Epithelial cell of proximal tubule (primary cell): ENCODE measurements around the gene MED13. TPM values are rescaled to one million over a fixed set of nuclear protein-coding genes. Genes with fewer than 3 reads are reported as not detected.
"Not testable (repeated sequence)": the region's sequence is repeated elsewhere in the genome, so short reads cannot be mapped to it uniquely, and the experiment has no call there.

ENCODE experiments used
- DNase-seq: peaks from one replicate; pipeline ENCODE4 v3.0.0-alpha.2; 2011; ENCODE audit warnings: low read depth
- H3K4me3 ChIP-seq: 2 replicates; pipeline ENCODE4 v1.5.1; 2011; ENCODE audit warnings: low read depth, mild to moderate bottlenecking, low read length
- total RNA-seq: library from RNA; depleted of rRNA; stranded (reverse); fragments of >200 nt; gene quantifications from 2 replicates; pipeline ENCODE4 v1.2.3, GENCODE V29; 2015
- TF ChIP-seq, protein P1 (sequence below): conservative IDR thresholded peaks from 2 replicates; pipeline ENCODE4 v1.5.1; 2012; ENCODE audit warnings: low read depth, mild to moderate bottlenecking, low read length

MED13 gene
- total RNA-seq, 1 donor from 2014 or later = 21.1 TPM

DNA sequence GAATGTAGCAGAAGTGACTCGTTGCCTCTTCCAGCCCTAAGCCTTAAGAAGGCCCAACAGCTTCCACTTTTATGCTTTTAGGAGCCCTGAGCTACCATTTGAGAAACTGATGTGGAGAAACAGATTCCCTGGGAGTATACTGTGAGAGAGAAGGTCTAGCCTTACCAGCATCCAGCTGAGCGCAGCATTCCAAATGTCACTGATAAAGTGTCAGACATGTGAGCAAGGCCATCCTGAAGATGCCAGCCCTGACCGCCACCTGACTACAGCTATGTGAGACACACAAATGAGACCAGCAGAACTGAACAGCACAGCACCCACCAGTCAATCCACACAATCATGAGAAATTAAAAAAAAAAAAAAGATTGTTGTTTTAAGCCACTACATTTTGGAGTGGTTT is 18.6 kb upstream of the MED13 start:
- H3K4me3 ChIP-seq = no peak overlapping the region
- TF ChIP-seq, protein P1, sequence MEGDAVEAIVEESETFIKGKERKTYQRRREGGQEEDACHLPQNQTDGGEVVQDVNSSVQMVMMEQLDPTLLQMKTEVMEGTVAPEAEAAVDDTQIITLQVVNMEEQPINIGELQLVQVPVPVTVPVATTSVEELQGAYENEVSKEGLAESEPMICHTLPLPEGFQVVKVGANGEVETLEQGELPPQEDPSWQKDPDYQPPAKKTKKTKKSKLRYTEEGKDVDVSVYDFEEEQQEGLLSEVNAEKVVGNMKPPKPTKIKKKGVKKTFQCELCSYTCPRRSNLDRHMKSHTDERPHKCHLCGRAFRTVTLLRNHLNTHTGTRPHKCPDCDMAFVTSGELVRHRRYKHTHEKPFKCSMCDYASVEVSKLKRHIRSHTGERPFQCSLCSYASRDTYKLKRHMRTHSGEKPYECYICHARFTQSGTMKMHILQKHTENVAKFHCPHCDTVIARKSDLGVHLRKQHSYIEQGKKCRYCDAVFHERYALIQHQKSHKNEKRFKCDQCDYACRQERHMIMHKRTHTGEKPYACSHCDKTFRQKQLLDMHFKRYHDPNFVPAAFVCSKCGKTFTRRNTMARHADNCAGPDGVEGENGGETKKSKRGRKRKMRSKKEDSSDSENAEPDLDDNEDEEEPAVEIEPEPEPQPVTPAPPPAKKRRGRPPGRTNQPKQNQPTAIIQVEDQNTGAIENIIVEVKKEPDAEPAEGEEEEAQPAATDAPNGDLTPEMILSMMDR = no peak
- DNase-seq = no peak

DNA sequence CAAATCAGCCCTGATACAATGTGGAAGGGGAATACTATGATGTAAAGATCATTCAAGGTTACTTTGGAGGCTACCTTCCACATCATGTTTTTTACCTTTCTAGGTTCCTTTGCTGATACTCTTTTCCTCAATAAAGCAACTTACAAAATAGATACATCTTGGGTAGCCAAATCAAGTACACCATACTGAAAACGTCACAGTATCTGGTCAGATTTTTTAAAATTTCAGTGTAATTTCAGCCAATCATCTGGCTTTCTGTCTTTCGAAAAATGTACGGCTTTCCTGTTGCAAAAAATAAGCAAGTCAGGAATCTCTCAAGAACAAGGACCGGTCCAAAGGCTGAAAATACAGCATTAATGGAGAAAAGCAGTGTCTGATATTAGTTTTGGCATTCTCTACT is 15.6 kb upstream of the MED13 start:
- no peak for DNase-seq
- TF ChIP-seq, protein P1 = no peak
- H3K4me3 ChIP-seq = no peak overlapping the region

- no peak for DNase-seq
- TF ChIP-seq, protein P1 = no peak
- no peak overlapping the region for H3K4me3 ChIP-seq
These were observed 12.9 kb upstream of the MED13 start for GRCh38 chr17:62078009-62078408.

GRCh38 chr17:62076864-62077788 is 12.0 kb upstream of the MED13 start:
- no peak overlapping the region for H3K4me3 ChIP-seq
- no peak for DNase-seq
- TF ChIP-seq, protein P1 = no peak

DNA sequence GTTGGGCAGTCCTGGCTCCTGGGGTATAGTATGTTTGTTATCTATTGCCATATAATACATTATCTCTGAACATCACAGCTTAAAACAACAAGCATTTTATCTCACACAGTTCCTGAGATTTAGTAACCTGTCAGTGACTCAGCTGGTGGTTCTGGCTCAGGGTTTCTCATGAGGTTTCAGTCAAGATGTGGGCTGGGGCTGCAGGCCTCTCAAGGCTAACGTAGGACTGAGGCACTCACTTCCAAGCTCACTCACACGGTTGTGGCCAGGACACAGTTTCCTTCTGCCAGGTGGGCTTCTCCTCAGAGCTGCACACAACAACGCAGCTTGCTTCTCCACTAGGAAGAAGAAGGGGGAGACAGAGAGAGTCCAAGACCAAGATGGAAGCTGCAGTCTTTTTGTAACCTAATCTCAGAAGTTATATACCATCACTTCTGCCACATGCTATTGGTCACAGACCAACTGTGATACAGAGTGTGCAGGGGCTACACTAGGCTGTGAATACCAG is 10.3 kb upstream of the MED13 start:
- TF ChIP-seq, protein P1 = no peak
- no peak overlapping the region for H3K4me3 ChIP-seq
- no peak for DNase-seq

DNA sequence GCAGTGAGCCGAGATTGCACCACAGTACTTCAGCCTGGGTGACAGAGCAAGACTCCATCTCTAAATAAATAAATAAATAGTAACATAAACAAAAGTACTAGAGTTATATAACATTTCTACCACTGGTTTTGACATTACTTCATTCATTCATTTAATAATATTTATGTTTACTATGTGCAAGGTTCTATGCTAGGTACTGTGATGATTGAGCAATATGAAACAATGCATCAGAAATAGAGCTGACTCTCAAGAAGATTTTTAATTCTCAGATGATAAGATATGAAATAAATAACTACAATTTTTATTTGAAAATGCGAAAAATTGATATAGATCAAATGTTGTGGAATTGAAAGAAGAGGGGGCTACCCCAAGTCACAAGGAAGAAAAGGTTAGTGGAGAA is 8.9 kb upstream of the MED13 start:
- TF ChIP-seq, protein P1 = no peak
- no peak overlapping the region for H3K4me3 ChIP-seq
- no peak for DNase-seq

- not testable (repeated sequence) for DNase-seq, H3K4me3 ChIP-seq
These were observed 7.8 kb upstream of the MED13 start for GRCh38 chr17:62072855-62073254.
